CD4-positive, alpha-beta T cell treated with Interleukin-17A for 4 hours (primary cell): Measurements from ENCODE around the gene COMMD7.
"Not testable (repeated sequence)": the region's sequence is repeated elsewhere in the genome, so short reads cannot be mapped to it uniquely, and the experiment has no call there.

ENCODE experiments used
- DNase-seq: peaks from one replicate; pipeline ENCODE4 v3.0.0-alpha.2; 2020; ENCODE audit warnings: mixed read lengths

The COMMD7 gene

DNA sequence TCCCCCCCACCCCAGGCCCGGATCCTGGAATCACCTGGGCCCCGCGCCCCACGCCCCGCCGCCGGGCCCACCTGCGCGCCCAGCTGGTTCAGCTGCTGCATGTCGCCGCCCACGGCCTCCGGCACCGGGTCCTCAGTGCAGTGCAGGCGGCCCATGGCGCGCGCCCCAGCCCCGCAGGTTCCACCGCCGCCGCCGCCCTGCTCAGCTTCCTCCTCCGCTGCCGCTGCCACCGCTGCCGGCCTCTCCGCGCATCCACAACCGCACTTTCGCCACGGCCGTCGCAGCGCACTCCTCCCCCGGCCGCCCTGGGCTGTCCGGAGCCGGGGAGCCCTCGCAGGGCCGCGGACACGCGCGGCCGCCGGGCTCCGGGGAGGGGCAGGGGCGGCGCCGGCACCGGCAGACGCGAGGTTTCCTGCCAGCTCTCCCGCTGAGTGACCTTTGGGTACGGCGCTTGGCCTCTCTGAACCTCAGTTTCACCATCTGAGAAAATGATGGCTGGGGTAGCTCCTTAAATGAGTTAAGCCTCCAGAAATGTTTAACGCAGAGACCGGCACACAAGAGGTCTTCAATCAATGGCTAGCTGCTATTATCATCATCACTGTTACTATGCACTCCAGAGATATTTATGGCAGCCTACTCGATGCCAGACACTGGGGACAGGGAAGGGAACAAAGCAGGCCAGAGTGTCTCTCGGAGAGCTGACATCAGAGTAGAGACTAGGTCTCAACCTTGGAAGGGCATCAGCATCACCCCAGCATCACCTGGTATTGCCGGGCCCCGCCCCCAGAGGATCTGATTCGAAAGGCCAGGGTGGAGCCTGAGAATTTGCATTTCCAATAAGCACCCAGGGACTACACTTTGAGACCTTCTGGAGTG, at the start of gene COMMD7:
TSS of gene COMMD7 (minus strand) at position 231 of the 876 bp plus-strand sequence. CDS start at position 155, 76 bp downstream.
- DNase-seq = peak; percentile 79

DNA sequence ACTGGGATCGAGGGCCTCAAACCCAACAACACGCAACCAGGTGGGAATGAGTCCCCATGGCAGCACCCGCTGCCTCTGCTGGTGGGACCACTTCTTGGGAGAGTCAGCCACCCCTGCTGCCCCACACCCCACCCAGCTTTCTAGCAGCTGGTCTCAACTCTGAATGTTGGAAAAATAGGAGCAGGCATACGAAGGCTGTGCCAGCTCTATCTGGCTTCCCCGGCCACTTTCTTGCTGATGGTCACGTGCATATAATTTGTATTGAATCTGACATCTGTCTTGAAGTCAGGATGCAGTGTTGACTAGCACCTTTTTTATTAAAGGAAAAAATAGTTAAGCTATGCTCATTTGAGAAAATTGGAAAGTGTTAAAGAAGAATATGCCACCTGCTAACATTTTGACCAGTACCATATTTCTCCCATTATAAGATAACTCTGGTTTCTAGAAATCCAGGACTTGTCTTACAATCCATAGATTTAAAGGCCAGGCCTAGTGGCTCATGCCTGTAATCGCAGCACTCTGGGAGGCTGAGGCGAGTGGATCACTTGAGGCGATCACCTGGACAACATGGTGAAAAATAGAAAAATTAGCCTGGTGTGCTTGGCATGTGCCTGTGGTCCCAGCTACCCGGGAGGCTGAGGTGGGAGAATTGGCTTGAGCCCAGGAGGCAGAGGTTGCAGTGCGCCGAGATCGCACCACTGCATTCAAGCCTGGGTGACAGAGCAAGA, 49.6 kb upstream of the COMMD7 start:
- DNase-seq = no peak

DNA sequence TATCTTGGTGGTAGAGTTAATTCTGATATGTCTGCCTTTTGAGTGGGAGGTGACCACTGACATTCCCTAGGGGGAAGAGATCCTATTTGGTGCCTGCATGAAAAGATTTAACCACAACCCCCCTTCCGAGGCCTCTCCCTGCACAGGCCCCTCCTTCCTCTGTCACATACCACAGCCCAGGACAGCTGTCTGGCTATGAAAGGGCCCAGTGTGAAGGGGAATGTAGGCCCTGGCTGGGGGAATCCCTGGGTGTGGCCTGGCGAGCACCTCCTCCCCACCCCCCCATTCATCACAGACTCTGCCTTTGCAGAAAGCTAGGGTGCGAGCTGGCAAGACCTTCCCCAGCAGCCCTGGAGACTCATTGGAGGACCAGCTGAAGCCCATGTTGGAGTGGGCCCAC, 49.0 kb upstream of the COMMD7 start:
- DNase-seq = peak; percentile 50

DNA sequence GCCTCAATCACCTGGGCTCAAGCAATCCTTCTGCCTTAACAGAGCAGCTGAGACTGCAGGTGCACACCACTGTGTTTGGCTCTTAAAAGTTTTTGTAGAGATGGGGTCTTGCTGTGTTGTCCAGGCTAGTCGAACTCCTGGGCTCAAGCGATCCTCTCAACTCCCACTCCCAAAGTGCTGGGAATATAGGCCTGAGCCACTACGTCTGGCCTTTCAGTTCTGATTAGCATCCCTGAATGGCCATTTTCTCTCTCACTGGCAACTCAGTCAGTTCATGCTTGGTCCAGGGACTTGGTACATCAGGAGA, 47.4 kb upstream of the COMMD7 start:
- DNase-seq = no peak

DNA sequence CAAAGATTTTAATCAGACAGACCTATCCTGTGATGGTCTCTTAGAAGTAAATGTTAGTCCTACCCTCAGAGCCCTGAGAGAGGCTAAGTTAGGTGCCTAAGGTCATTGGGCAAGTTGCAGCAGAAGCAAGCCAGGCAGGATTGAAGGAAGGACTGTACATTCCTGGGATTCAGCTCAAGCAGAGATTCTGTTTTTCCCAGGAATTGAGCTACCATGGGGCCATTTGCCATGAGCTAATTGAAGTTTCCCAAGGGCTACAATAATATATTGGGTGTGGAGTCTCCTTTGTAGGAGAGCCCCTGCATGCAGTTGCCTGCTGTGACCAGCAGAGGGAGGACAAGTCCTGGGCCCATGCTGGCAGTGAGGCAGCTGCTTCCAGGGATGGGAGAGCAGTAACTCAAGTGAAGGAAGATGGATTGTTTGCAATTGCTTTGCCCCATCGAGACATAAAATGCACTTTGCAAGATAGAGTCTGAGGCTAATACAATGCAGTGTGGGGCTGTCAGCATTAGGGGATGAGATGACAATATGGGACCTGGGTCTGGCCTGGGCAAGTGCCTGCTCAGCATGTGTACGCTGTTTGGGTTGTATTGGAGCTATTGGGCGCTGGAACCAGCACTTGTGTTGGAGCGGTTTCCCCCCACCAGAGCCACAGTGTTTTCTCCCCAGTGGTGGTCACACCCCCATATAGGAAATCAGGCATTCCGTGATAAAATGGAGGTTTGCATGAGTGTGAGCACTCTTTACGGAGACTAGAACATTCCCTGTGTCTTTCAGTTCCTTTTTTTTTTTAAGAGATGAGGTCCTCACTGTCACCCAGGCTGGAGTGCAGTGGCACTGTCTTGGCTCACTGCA, 46.9 kb upstream of the COMMD7 start:
- peak; percentile 82 for DNase-seq

DNA sequence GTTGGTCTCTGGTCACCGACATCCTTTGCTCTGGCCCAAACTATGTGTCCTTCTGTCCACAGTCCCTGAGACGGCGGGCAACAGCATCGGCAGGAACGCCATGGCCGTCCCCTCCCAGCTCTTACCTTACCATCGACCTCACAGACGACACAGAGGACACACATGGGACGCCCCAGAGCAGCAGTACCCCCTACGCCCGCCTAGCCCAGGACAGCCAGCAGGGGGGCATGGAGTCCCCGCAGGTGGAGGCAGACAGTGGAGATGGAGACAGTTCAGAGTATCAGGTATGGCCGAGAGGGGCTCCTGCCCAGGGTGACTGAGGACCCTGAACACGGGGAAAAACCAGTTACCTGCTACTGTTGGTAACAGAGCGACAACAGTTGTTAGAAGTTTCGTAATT, 43.9 kb upstream of the COMMD7 start:
- no peak for DNase-seq

DNA sequence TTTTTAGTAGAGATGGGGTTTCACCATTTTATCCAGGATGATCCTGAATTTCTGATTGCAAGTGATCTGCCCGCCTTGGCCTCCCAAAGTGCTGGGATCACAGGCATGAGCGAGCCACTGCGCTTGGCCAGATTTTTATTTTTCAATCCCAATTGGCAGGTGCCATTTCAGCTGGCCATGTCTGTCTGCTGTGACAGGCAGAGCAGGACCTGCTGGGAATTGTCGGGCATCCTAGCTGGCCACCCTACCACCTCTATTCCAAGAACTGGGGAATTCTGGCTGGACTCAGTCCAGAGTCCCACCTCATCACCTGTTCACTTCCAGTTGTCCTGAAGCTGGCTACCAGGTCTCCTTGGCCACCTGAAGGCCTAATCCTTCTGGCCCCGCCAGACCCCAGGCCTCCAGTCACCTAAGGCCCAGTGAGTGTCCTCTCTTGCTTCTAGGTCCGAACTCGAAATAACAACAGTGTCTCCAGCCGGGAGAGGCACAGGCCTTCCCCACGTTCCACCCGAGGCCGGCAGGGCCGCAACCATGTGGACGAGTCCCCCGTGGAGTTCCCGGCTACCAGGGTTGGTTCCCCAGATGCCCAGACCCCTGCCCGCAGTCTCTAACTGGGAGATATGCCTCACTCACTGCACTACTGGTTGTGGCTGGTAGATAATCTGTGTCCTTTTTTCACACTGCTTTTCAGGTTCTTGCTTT, 42.9 kb upstream of the COMMD7 start:
- DNase-seq = no peak

DNA sequence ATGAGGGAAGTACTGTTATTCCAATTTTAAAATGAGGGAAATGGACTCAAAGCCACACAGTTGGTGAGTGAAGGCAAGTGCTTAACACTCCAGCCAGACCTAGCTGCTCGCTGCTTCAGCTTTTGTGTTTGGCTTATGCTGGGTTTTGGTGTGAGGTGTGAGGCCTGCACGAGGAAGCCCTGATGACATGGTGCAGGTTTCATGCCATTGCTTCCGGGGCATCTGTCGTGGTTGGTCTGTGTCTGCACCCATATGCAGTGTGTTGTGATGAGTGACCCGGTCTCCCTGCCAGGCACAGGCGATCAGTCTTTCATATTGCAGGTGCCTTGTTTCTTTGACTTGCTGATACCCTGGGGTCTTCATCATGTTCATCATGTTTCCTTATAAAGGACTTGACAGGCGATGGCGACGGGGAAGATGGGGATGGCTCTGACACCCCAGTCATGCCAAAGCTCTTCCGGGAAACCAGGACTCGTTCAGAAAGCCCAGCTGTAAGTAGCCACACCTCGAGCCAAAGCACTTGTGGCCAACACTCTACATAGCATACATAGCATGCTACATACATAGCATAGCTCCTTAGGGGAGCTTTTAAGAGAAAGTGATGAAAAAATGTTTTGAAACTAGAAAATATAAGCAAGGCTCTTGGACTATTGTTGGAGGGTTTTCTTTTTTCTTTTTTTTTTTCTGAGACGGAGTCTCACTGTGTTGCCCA, 41.3 kb upstream of the COMMD7 start:
- no peak for DNase-seq

DNA sequence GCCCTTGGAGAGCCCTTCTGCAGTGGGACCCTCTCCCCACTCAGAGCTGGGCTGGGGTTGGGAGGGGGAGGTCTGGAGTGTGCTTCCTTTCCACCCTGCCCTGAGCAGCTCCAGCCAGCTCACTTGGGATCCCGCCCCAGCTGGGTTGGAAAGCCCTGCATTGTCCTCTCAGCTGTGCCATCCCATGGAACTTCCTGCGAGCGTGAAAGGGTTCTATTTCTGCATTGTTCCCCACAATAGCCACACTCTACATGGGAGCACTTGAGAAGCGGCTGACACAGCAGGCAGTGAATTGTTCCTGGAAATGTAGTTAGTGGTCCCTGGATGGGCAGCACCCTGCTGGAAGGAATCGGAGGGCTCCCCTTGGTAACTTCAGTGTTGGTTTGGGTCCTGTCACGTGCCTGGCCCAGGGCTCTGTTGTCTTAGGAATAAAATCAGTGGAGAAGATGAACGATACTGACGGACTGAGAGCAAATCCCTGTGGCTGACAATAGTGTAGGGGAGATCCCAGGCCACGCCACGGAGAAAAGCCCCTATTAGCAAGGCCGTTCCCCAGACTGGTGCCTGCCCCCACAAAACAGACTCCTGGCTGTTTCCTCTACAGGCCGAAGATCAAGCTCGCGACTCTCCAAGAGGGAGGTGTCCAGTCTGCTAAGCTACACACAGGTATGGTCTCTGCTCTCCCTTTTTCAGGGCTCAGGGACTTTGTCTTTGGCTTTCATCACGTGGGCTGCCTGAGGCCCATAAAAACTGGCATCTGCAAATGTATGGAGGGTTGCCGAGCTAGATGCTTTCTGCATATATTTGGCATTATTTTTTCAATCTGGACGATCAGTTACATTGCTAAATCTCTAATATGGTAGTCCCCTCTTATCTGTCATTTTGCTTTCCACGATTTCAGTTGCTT, 37.7 kb upstream of the COMMD7 start:
- no peak for DNase-seq

DNA sequence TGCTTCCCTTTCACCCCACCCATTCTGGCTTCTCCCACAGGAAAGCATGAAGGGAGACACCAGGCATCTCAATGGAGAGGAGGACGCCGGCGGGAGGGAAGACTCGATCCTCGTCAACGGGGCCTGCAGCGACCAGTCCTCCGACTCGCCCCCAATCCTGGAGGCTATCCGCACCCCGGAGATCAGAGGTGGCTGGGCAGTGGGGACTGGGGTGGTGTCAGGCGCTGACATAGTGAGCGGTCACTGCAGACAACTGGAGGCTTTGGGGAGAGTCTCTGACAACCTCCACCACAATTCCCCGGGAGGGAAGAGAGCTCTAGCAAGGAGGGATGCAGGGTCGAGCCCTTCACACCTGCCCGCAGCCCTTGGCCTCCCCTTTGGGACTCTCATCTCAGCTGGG, 37.0 kb upstream of the COMMD7 start:
- no peak for DNase-seq

DNA sequence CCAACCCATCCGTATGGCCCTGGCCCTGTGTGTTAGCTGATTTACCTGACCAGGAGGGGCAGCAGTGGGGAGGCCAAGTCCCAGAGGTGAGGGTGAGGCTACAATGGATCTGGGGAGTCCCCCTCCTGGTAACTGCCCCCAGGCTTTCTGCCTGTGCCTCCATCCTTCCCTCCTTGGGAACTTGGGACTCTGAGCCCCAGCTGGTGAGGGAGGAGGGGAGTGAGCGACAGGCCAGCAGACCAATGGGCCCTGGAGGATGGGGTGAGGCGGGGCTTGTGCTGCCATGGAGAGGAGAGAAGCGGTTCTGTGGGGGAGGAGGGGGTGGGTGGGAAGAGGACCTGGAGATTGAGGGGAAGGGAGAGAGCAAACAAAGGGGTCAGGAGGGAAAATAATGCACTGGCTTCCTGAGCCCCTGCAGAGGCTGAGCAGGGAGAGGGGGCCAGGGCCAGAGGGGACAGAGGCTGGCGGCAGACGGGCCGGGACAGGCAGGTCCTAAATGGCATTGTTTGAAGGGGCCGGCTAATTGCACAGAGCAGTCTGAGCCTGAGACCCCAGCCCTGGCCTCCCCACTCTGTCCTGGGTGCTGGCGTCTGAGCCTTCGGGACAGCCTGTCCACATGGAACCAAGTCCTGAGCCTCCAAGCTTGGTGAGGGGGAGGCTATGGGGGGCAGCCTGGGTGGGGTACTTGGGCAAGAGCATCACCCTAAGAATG, 36.4 kb upstream of the COMMD7 start:
- no peak for DNase-seq

DNA sequence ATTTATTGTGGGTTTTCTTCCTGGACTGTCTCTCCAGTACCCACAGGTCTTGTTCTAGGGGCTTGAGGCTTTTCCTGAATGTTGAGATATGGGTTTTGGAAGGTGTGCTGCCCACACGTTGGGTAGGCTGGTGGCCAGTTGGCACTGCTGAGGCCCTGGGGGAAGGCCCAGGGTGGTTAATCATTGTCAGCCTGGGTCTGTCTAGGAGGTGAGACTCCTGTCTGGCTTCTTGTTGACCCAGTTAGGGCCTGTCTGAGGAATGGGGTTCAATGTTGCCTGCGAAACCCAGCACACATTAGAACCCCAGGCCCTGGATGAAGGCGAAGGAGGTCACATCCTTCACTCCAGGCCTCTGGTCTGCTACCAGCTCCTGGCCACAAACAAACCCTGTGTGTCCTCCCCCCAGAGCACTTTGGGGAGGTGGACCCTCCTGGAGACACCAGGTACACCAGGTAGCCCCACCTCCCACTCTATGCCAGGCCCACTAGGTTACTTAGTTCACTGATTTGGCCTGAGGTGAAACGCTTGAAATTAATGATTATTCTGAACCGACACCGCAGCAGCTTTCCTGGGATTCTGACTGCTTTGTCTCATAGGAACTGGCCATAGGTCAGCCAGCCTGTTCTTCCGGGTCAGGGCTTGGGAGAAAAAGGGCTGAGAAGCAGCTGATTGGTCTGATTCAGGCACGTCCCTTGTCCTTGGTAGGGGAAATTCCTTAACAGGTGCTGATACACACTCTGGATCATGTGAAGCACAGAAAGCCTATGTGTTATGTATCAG, 34.1 kb upstream of the COMMD7 start:
- no peak for DNase-seq

DNA sequence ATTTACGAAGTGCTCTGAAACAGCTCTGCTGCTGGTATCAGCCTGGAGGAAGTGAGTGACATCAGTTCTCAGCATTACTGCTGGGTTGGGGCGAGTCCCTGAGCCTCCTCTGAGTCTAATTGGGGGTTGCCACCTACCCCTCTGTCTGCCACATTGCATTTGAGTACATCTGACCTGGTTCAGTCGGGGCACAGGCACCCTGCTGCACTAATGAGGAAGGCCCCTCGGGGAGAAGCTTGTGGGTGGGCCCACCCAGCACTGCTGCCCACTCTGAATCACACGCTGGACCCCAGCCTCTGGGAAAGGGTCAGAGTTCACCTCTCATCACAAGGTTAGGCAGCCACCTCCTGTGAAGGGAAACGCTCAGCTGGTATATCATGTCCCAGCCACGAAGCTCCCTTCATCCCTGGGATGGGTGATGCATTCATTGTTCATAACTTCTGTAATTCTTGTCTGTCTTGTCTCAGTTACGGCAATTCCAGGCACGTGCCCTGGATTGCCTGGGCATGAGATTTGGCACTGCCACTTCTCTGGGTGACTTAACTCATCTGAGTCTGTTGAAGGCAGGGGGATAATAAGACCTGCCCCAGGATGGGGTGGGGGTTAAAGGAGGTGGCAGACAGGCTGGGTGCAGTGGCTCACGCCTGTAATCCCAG, 32.2 kb upstream of the COMMD7 start:
- no peak for DNase-seq

DNA sequence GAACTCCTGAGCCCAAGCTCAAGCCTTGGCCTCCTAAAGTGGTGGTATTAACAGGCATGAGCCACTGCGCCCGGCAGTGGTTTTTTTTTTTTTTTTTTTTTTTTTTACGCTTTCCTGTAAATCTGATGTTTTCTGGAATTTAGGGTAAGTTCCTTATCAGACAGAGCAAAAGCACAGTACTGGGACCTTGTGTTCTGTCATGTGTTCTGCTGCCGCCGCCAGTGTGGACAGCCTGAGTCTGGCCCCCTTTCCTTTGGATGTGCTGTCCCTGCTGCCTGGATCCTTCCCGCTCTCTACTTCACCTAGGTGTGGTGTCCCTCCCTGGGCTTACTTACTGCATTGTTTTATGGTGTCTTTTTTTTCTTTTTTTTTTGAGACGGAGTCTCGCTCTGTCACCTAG, 30.6 kb upstream of the COMMD7 start:
- DNase-seq = no peak

DNA sequence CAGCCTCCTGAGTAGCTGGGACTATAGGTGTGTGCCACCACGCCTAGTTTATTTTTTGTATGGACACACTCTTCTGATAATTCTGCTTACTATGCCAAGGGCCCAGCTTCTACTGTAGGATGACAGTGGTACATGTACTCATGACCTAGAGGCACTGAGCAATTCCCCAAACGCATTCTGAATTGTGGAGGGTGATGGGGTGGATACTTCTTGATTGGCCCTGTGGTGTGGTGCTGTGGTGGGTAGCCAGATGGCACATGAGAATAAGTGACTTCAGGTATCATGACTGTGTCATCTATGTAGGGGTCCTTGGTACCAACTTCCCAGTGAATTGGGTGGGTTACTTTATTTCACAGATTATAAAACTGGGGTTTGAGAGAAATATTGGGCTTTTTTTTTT, 30.0 kb upstream of the COMMD7 start:
- no peak for DNase-seq

DNA sequence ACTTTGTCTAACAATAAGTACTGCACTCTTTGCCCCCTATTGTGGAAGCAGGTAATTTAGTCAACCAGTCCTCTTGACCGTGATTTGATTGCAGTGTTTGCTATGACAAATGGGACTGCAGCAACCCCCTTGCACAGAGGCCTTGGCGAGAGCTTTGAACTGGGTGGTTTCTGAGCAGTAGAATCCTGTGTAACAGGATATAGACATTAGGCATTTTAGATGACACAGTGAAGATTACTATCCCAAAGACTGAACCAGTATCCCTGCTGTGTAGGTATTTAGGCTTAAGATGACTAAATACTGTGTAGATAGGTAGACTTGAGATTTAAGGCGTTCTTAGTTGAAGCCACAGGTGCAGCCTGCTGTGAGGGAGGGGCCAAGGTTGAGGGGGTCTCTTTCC, 28.8 kb upstream of the COMMD7 start:
- peak; percentile 27 for DNase-seq

DNA sequence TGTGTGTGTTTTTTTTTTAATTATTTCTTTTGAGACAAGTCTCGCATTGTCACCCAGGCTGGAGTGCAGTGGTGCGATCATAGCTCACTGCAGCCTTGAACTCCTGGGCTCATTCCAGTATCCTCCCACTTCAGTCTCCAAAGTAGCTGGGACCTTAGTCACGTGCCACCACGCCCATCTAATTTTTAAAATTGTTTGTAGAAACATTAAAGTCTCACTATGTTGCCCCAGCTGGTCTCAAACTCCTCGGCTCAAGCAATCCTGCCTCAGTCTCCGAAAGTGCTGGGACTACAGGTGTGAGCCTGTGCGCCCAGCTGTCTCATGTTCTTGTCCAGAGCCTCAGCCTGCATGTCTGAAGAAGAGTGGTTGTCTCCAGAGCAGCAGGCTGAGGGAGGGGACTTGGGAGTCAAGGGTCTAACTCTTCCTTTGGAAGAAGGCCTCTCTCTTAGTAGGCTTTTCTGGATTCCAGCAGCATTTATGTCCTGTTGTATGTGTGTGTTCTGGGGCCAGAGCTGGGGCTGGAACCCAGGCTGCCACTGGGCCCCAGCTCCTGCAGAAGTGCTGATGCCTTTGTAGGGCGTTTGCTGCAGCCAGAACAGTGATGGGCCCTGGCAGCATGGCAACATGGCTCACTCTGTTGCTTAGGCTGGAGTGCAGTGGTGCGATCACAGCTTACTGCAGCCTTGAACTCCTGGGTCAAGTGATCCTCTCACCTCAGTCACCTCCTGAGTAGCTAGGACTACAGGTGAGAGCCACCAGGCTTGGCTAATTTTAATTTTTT, 24.3 kb upstream of the COMMD7 start:
- DNase-seq = no peak

DNA sequence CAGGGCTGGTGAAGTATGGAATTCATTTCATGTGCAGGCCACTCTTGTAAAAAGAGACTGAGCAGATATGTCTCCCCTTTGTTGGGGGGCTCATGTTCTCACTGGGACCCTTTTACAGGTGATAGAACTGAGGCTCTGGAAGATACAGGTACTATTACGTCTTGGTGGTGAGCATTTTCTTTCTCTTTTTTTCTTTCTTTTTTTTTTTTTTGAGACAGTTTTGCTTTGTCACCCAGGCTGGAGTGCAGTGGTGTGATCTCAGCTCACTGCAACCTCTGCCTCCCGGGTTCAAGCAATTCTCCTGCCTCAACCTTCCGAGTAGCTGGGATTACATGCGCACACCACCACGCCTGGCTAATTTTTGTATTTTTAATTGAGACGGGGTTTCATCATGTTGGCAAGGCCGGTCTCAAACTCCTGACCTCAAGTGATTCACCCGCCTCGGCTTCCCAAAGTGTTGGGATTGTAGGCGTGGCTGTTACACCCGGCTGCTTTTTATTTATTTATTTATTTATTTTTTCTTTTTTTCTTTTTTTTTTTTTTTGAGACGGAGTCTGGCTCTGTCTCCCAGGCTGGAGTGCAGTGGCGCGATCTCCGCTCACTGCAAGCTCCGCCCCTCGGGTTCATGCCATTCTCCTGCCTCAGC, 22.1 kb upstream of the COMMD7 start:
- not testable (repeated sequence) for DNase-seq
